T-helper 17 cell (primary cell): ENCODE measurements around the gene ANKRD33. TPM values are rescaled to one million over a fixed set of nuclear protein-coding genes. Genes with fewer than 3 reads are reported as not detected.

Experiments
- ATAC-seq: fragments of 150-1000 bp; cut with Tn5 transposase; 2 replicates; pipeline ENCODE4 v1.10.0; 2021; ENCODE audit warnings: mild to moderate bottlenecking, moderate library complexity
- DNase-seq, 3 donors: peaks; one replicate each; pipeline versions ENCODE4 v3.0.0 to v3.0.0-alpha.2; 2020 to 2021
- H3K9me3 ChIP-seq: one replicate; pipeline ENCODE4 v1.7.0; 2013; ENCODE audit warnings: low read length, mild to moderate bottlenecking; ENCODE audit not compliant: control insufficient read depth, poor library complexity, severe bottlenecking
- H3K27ac Mint-ChIP-seq: one replicate; pipeline ENCODE4 v1.8.0; 2022; ENCODE audit warnings: mild to moderate bottlenecking, moderate library complexity, mixed read lengths
- H3K27me3 Mint-ChIP-seq: one replicate; pipeline ENCODE4 v1.8.0; 2022; ENCODE audit warnings: mixed read lengths
- H3K36me3 Mint-ChIP-seq: one replicate; pipeline ENCODE4 v1.8.0; 2022; ENCODE audit warnings: low read depth, mixed read lengths
- H3K4me1 Mint-ChIP-seq: one replicate; pipeline ENCODE4 v1.8.0; 2022; ENCODE audit warnings: mild to moderate bottlenecking, mixed read lengths
- H3K4me3 Mint-ChIP-seq: one replicate; pipeline ENCODE4 v1.8.0; 2022; ENCODE audit warnings: mild to moderate bottlenecking, moderate library complexity, mixed read lengths
- total RNA-seq, 4 donors: library from RNA in 2 of 4; stranded (reverse) in 2 of 4; gene quantifications; one replicate each; pipeline ENCODE4 v1.2.3 and lab custom pipeline; 2022 to 2026

ANKRD33 gene
- total RNA-seq, 2 donors from 2014 or later: not detected

GRCh38 chr12:51906430-51907082 is 18.7 kb downstream of the ANKRD33 start:
- Mint-ChIP-seq H3K27me3 (peaks cover 39% of the 10 kb centered on the region), H3K4me1 (peaks cover 2% of the 10 kb centered on the region), H3K36me3 (peaks cover 6% of the 10 kb centered on the region), H3K27ac (no peak overlapping the region), H3K4me3 (no peak overlapping the region)
- DNase-seq: no peak
- no peak for ATAC-seq
- H3K9me3 ChIP-seq: no peaks in the 10 kb centered on the region

DNA sequence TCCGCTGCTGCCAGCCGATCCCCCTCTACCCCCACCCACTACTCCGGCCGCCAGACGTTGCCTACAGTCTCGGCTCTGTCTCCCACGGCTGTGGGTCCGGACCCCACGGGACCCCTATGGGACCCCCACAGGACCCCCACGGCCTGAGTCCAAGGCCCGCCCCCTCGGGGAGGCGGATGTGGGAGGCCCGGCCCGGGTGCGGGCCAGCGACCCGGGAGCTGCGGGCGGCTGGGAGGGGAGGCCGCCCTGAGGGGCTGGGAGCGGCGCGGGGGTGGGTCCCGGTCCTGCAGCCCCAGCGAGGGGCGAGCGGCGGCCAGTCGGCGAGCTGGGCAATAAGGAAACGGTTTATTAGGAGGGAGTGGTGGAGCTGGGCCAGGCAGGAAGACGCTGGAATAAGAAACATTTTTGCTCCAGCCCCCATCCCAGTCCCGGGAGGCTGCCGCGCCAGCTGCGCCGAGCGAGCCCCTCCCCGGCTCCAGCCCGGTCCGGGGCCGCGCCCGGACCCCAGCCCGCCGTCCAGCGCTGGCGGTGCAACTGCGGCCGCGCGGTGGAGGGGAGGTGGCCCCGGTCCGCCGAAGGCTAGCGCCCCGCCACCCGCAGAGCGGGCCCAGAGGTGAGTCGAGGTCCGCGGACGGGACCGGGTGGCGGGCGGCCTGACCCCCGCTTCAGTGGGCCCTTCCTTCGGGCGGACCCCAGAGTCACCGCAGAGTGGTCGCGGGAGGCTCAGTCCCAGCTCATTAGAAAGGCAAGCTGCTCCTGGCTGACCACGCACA is 19.4 kb downstream of the ANKRD33 start, which contains the start of gene ACVRL1:
TSS of gene ACVRL1 (plus strand) at position 422 of the 773 bp plus-strand sequence. CDS start 4,971 bp downstream, outside the sequence.
- H3K27ac Mint-ChIP-seq: no peak within 1 kb of the TSS
- DNase-seq (no peak), ATAC-seq (no peak)
- H3K27me3 Mint-ChIP-seq: peaks cover 42% of the 10 kb centered on the region
- peaks cover 4% of the 10 kb centered on the region for H3K36me3 Mint-ChIP-seq
- peak within 1 kb of the TSS; percentile 21 for H3K4me3 Mint-ChIP-seq
- H3K9me3 ChIP-seq: no peaks in the 10 kb centered on the region
- H3K4me1 Mint-ChIP-seq: peaks cover 2% of the 10 kb centered on the region

GRCh38 chr12:51907856-51908425 is 20.0 kb downstream of the ANKRD33 start:
- DNase-seq (no peak), ATAC-seq (no peak)
- Mint-ChIP-seq H3K27me3 (peaks cover 44% of the 10 kb centered on the region), H3K4me3 (peak overlapping the region; percentile 21), H3K27ac (no peak overlapping the region), H3K4me1 (peaks cover 2% of the 10 kb centered on the region), H3K36me3 (peaks cover 4% of the 10 kb centered on the region)
- no peaks in the 10 kb centered on the region for H3K9me3 ChIP-seq

- ATAC-seq (no peak), DNase-seq (no peak)
- H3K4me3 Mint-ChIP-seq: no peak overlapping the region
- peaks cover 49% of the 10 kb centered on the region for H3K27me3 Mint-ChIP-seq
- peaks cover 2% of the 10 kb centered on the region for H3K4me1 Mint-ChIP-seq
- no peaks in the 10 kb centered on the region for H3K9me3 ChIP-seq
- H3K36me3 Mint-ChIP-seq: peaks cover 4% of the 10 kb centered on the region
- H3K27ac Mint-ChIP-seq: no peak overlapping the region
These were observed 21.1 kb downstream of the ANKRD33 start for GRCh38 chr12:51908876-51909592.

GRCh38 chr12:51910168-51910567 is 22.3 kb downstream of the ANKRD33 start:
- no peak for DNase-seq
- ATAC-seq: no peak

DNA sequence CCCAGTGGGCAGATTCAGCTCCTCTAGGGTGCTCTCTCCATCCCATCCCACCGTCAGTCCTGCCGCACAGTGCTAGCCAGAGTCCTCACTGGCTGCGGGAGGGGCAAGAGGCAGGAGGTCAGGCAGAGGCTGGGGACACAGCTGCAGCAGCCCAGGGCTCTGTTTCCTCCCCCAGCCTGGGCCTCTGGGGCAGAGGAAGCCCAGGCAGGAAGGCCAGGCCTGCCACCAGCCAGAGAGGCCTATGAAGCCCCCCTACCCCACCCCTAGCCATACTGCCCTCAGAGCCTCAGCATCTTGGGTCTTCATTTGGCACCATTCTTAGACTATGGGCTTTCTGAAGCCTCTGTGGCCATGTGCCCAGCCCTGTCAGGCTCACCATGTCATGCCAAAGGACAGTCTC is 22.8 kb downstream of the ANKRD33 start:
- no peak overlapping the region for H3K27ac Mint-ChIP-seq
- H3K9me3 ChIP-seq: no peaks in the 10 kb centered on the region
- DNase-seq (no peak), ATAC-seq (no peak)
- peaks cover 51% of the 10 kb centered on the region for H3K27me3 Mint-ChIP-seq
- peaks cover 4% of the 10 kb centered on the region for H3K36me3 Mint-ChIP-seq
- peaks cover 2% of the 10 kb centered on the region for H3K4me1 Mint-ChIP-seq
- no peak overlapping the region for H3K4me3 Mint-ChIP-seq

More at GRCh38 chr12:51910168-51910567, 22.3 kb downstream of the ANKRD33 start:
- Mint-ChIP-seq H3K27ac (no peak overlapping the region), H3K36me3 (peaks cover 4% of the 10 kb centered on the region), H3K27me3 (peaks cover 50% of the 10 kb centered on the region), H3K4me3 (no peak overlapping the region), H3K4me1 (peaks cover 2% of the 10 kb centered on the region)
- H3K9me3 ChIP-seq: no peaks in the 10 kb centered on the region

DNA sequence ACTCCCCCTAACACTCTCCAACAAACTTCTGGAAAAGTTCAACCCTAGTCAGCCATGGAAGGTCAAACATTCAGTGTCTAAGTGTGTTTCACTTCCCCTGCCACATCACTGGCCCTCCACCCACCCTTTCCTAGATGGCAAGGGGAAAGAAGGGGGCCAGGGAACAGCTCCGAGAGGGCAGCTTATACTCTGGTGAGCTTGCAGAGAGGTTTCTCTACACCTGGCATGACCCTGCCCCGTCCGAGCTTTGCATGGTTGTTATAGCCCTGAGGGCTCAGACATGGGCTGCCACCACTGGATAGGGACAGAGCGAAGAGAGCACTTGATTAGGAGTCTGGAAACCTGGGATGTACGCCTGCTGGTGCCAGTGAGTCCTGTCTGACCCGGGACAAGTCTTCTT is 23.4 kb downstream of the ANKRD33 start:
- no peak for ATAC-seq

GRCh38 chr12:51911788-51912711 is 24.1 kb downstream of the ANKRD33 start:
- no peaks in the 10 kb centered on the region for H3K9me3 ChIP-seq
- peaks cover 42% of the 10 kb centered on the region for H3K27me3 Mint-ChIP-seq
- peaks cover 4% of the 10 kb centered on the region for H3K36me3 Mint-ChIP-seq
- H3K27ac Mint-ChIP-seq: no peak overlapping the region
- H3K4me3 Mint-ChIP-seq: no peak overlapping the region
- DNase-seq: no peak
- ATAC-seq: no peak
- H3K4me1 Mint-ChIP-seq: no peaks in the 10 kb centered on the region

More for the DNA sequence above, 23.4 kb downstream of the ANKRD33 start:
- peaks cover 46% of the 10 kb centered on the region for H3K27me3 Mint-ChIP-seq
- H3K36me3 Mint-ChIP-seq: peaks cover 4% of the 10 kb centered on the region
- DNase-seq: no peak
- H3K27ac Mint-ChIP-seq: no peak overlapping the region
- no peaks in the 10 kb centered on the region for H3K4me1 Mint-ChIP-seq
- no peaks in the 10 kb centered on the region for H3K9me3 ChIP-seq
- no peak overlapping the region for H3K4me3 Mint-ChIP-seq

DNA sequence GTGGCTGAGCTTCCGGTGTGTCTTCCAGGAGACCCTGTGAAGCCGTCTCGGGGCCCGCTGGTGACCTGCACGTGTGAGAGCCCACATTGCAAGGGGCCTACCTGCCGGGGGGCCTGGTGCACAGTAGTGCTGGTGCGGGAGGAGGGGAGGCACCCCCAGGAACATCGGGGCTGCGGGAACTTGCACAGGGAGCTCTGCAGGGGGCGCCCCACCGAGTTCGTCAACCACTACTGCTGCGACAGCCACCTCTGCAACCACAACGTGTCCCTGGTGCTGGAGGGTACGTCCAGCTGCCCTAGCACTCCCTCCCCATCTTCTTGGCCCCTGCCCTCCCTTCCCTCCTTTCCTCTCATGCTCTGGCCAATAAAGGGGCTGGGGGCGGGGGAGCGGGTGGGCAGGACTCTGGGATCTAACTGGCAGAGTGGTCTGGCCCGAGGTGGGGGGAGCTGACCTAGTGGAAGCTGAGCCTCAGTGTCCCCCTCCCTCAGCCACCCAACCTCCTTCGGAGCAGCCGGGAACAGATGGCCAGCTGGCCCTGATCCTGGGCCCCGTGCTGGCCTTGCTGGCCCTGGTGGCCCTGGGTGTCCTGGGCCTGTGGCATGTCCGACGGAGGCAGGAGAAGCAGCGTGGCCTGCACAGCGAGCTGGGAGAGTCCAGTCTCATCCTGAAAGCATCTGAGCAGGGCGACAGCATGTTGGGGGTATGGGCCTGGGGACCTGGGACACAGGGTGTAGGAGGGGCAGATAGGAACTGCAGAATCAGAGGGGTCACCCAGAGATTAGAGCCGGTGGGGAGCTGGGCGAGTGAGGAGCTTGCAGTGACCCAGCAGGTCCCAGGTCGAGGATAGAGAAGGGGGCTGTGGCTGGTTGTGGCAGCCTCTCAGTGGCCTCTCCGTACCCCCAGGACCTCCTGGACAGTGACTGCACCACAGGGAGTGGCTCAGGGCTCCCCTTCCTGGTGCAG is 25.4 kb downstream of the ANKRD33 start:
- H3K9me3 ChIP-seq: no peaks in the 10 kb centered on the region
- no peak for ATAC-seq
- H3K4me3 Mint-ChIP-seq: no peak overlapping the region
- H3K27ac Mint-ChIP-seq: peak overlapping the region; percentile 69
- H3K4me1 Mint-ChIP-seq: no peaks in the 10 kb centered on the region
- peaks cover 35% of the 10 kb centered on the region for H3K27me3 Mint-ChIP-seq
- no peak for DNase-seq
- H3K36me3 Mint-ChIP-seq: no peaks in the 10 kb centered on the region

DNA sequence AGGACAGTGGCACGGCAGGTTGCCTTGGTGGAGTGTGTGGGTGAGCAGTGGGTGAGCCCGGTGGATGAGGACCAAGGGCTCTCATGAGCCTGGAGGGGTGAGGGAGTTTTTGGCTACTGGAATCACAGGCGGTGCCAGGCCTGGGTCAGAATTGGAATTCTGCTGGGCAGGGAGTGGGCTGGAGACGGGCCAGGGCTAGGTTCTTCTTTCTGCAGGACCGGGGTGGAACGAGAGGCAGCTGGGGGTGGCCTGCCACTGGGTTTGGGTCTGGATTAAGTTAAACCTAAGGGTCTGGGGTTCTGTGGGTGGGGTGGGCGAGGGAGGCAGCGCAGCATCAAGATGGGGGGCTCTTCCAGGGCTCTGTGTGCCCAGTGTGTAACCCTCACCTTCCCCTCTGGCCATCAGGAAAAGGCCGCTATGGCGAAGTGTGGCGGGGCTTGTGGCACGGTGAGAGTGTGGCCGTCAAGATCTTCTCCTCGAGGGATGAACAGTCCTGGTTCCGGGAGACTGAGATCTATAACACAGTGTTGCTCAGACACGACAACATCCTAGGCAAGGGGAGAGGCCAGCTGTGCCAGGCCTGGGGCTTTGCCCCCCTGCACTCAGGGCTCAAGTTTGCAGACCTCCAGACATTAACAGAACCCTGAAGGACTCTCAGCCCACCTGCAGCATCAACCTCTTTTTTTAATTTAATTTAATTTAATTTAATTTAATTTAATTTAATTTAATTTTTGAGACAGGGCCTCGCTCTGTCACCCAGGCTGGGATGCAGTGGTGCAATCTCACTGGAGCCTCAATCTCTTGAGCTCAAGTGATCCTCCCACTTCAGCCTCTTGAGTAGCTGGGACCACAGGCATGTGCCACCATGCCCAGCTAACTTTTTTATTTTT is 26.4 kb downstream of the ANKRD33 start:
- Mint-ChIP-seq H3K27me3 (peaks cover 26% of the 10 kb centered on the region), H3K4me3 (no peak overlapping the region), H3K27ac (peak overlapping the region; percentile 69), H3K36me3 (no peaks in the 10 kb centered on the region), H3K4me1 (no peaks in the 10 kb centered on the region)
- ATAC-seq: no peak
- H3K9me3 ChIP-seq: no peaks in the 10 kb centered on the region
- DNase-seq: no peak
